ENCODE results near the gene THSD7B. TPM values are rescaled to one million over a fixed set of nuclear protein-coding genes. Genes with fewer than 3 reads are reported as not detected.

The THSD7B gene
- total and polyA plus RNA-seq, 2 of the 8 experiments (the other 6 are each of a cell fraction or from before 2014, with no cell fraction given) = 0.60 to 2.9 TPM

- 89% methylated on average over 1 of the region's 1 CpG; no CpG with 5 or more reads in 1 of the 2 experiments for WGBS, 2 experiments (ENCODE audit: extremely low coverage in 1 of 2, insufficient coverage in 1 of 2, insufficient read length in 1 of 2, insufficient replicate concordance in 2 of 2, low coverage in 1 of 2, low lambda C conversion rate in 2 of 2, missing lambda C conversion rate in 1 of 2)
Measured at GRCh38 chr2:137525132-137525531, 759.8 kb downstream of the THSD7B start.

More at GRCh38 chr2:137525132-137525531, 759.8 kb downstream of the THSD7B start:
- Histone ChIP-seq H2BK12ac (ENCODE audit: low read depth, low read length) (no peak overlapping the region), H3K27ac (ENCODE audit: low read depth, low read length) (no peak overlapping the region), H3K27me3 (replicated peaks in 1 of 4; ENCODE audit: control insufficient read depth in 3 of 4, extremely low read depth in 1 of 4, insufficient read depth in 3 of 4, low read length in 3 of 4) (no peaks in the 10 kb centered on the region), H3K18ac (ENCODE audit: extremely low read depth, low read length) (no peak overlapping the region), H3K9ac (replicated peaks in 1 of 4; ENCODE audit: extremely low read depth in 1 of 4, low read depth in 3 of 4, low read length in 3 of 4) (no peak overlapping the region), H3K9me3 (ENCODE audit: insufficient read depth in 2 of 2, low read depth in 1 of 2, low read length in 1 of 2) (no peaks in the 10 kb centered on the region), H3K36me3 (ENCODE audit: control insufficient read depth in 2 of 4, insufficient read depth in 4 of 4, low read length in 3 of 4) (no peaks in the 10 kb centered on the region), H2BK120ac (replicated peaks; ENCODE audit: low read depth, low read length) (no peak overlapping the region), H4K91ac (replicated peaks; ENCODE audit: insufficient read length, low read length) (no peak overlapping the region), H3K79me1 (ENCODE audit: low read depth, low read length) (no peaks in the 10 kb centered on the region), H2BK15ac (ENCODE audit: low read length) (no peak overlapping the region), H3K14ac (ENCODE audit: insufficient read length) (no peak overlapping the region), H2AK5ac (ENCODE audit: low read depth, low read length) (no peak overlapping the region), H3K23me2 (ENCODE audit: low read depth, low read length) (no peaks in the 10 kb centered on the region), H3K4me1 (replicated peaks in 1 of 4; ENCODE audit: control insufficient read depth in 3 of 4, insufficient read depth in 4 of 4, low read length in 3 of 4) (no peaks in the 10 kb centered on the region; a peak in 2 of 7 replicates), H3K4me2 (ENCODE audit: insufficient read depth in 1 of 2, low read depth in 2 of 2, low read length in 2 of 2) (no peak overlapping the region), H3K79me2 (ENCODE audit: control insufficient read depth in 1 of 2, insufficient read depth in 2 of 2, low read length in 2 of 2) (no peaks in the 10 kb centered on the region), H2BK20ac (ENCODE audit: low read length) (no peak overlapping the region), H2AFZ (ENCODE audit: low read length) (no peak overlapping the region), H4K8ac (ENCODE audit: extremely low read depth, insufficient read depth, low read length) (no peak overlapping the region), H3K4ac (replicated peaks; ENCODE audit: insufficient read length, low read depth, low read length) (no peak overlapping the region), H3K4me3 (ENCODE audit: extremely low read depth in 1 of 4, insufficient read depth in 2 of 4, low read depth in 3 of 4, low read length in 4 of 4) (no peak overlapping the region), H2BK5ac (ENCODE audit: low read depth, low read length) (no peak overlapping the region), H4K5ac (ENCODE audit: insufficient read length, low read depth, low read length) (no peak overlapping the region), H3K23ac (ENCODE audit: insufficient read length) (no peak overlapping the region), H4K20me1 (replicated peaks in 1 of 2; ENCODE audit: control insufficient read depth in 1 of 2, insufficient read depth in 2 of 2, low read length in 2 of 2) (no peaks in the 10 kb centered on the region), H3K56ac (replicated peaks; ENCODE audit: insufficient read length, low read depth, low read length) (no peak overlapping the region)
- TF ChIP-seq RNF2 (IDR thresholded peaks at IDR 0.05; ENCODE audit: borderline replicate concordance, low read depth, low read length, missing control alignments, poor library complexity, severe bottlenecking) (no peak), POLR2A (IDR thresholded peaks at IDR 0.05; ENCODE audit: control extremely low read depth in 1 of 2, low read depth in 2 of 2, low read length in 2 of 2) (no peak), EP300 (IDR thresholded peaks at IDR 0.05; ENCODE audit: borderline replicate concordance in 1 of 2, low read depth in 2 of 2, low read length in 2 of 2) (no peak), YY1 (IDR thresholded peaks at IDR 0.05; ENCODE audit: low read depth, low read length) (no peak), TAF7 (optimal IDR thresholded peaks at IDR 0.05; ENCODE audit: borderline replicate concordance, low read depth, low read length) (no peak), POLR2AphosphoS5 (IDR thresholded peaks at IDR 0.05; ENCODE audit: low read depth, low read length) (no peak), CBX5 (IDR thresholded peaks at IDR 0.05; ENCODE audit: low read depth, low read length) (no peak)
- FAIRE-seq (no peak), DNase-seq (ENCODE audit: low read depth in 1 of 2, low spot score in 2 of 2) (no peak)
- ChIA-PET POLR2A (ENCODE audit: partially characterized antibody) (no interaction called here), CTCF (ENCODE audit: partially characterized antibody) (interaction anchor here (1.0 to 1.7 kb wide), 3 partner anchors 13 to 58 kb away, joined by 3 to 4 read pairs (median 4); no protein-coding TSS in a partner anchor)
